T47D (cell line): ENCODE measurements around the gene GPC6.

Source experiments
- DNase-seq, 2 experiments: peaks; one replicate each; pipeline versions ENCODE4 v3.0.0 to v3.0.0-alpha.2; 2011 to 2012; ENCODE audit warnings: low read depth in 1 of 2, low spot score in 1 of 2
- JUND ChIP-seq: IDR thresholded peaks from 2 replicates; pipeline ENCODE4 v1.6.1; 2012; ENCODE audit warnings: low read depth
- in situ Hi-C: cut with HindIII; loops from 2 replicates; pipeline ENCODE4 v1.10.0; 2016; ENCODE audit warnings: low sequenced_read_pairs, low pct_unique_long_range_greater_than_20kb

Gene GPC6

GRCh38 chr13:93745884-93746283, 519.3 kb downstream of the GPC6 start:
- in situ Hi-C loops = no loop called here
- TF ChIP-seq JUND = no peak

GRCh38 chr13:93746589-93746988, 520.0 kb downstream of the GPC6 start:
- no peak for DNase-seq
- in situ Hi-C loops = no loop called here
- no peak for TF ChIP-seq JUND

More at GRCh38 chr13:93745884-93746283, 519.3 kb downstream of the GPC6 start:
- no peak for DNase-seq

GRCh38 chr13:93750676-93751075, 524.1 kb downstream of the GPC6 start:
- no peak for DNase-seq
- TF ChIP-seq JUND = no peak
- in situ Hi-C loops = no loop called here

- DNase-seq = no peak
- no peak for TF ChIP-seq JUND
- in situ Hi-C loops = no loop called here
These were observed 524.5 kb downstream of the GPC6 start for GRCh38 chr13:93751117-93751516.

- TF ChIP-seq JUND = no peak
- no peak for DNase-seq
- in situ Hi-C loops = no loop called here
These were observed 525.9 kb downstream of the GPC6 start for GRCh38 chr13:93752541-93752940.

- no peak for TF ChIP-seq JUND
- DNase-seq = no peak
- in situ Hi-C loops = no loop called here
These were observed 527.0 kb downstream of the GPC6 start for GRCh38 chr13:93753639-93754038.

GRCh38 chr13:93755341-93755740, 528.7 kb downstream of the GPC6 start:
- in situ Hi-C loops = no loop called here
- DNase-seq = no peak
- no peak for TF ChIP-seq JUND

GRCh38 chr13:93758575-93758974, 532.0 kb downstream of the GPC6 start:
- TF ChIP-seq JUND = no peak
- DNase-seq = no peak
- in situ Hi-C loops = no loop called here

GRCh38 chr13:93762708-93763426, 536.3 kb downstream of the GPC6 start:
- in situ Hi-C loops = no loop called here
- DNase-seq = no peak
- TF ChIP-seq JUND = no peak

GRCh38 chr13:93765062-93765461, 538.5 kb downstream of the GPC6 start:
- DNase-seq = no peak
- in situ Hi-C loops = no loop called here
- TF ChIP-seq JUND = no peak

- DNase-seq = no peak
- TF ChIP-seq JUND = no peak
- in situ Hi-C loops = no loop called here
These were observed 539.2 kb downstream of the GPC6 start for GRCh38 chr13:93765811-93766210.

GRCh38 chr13:93766719-93767118, 540.1 kb downstream of the GPC6 start:
- in situ Hi-C loops = no loop called here
- no peak for TF ChIP-seq JUND
- no peak for DNase-seq

- TF ChIP-seq JUND = no peak
- DNase-seq = no peak
- in situ Hi-C loops = no loop called here
These were observed 540.7 kb downstream of the GPC6 start for GRCh38 chr13:93767180-93767916.
